H9 (cell line): ENCODE data around the gene RSPO1. TPM values are rescaled to one million over a fixed set of nuclear protein-coding genes. Genes with fewer than 3 reads are reported as not detected.
"Not testable (repeated sequence)": the region's sequence is repeated elsewhere in the genome, so short reads cannot be mapped to it uniquely, and the experiment has no call there.

Experiments
- DNase-seq: peaks from one replicate; pipeline ENCODE4 v3.0.0-alpha.2; 2017
- H2AFZ ChIP-seq: one replicate; pipeline ENCODE4 v1.6.1; 2013; ENCODE audit warnings: mild to moderate bottlenecking, low read length, control low read depth, moderate library complexity
- H2AK5ac ChIP-seq: 2 replicates; pipeline ENCODE4 v1.6.1; 2013; ENCODE audit warnings: low read length, control low read depth, mixed read lengths; ENCODE audit not compliant: insufficient read length
- H2BK120ac ChIP-seq: one replicate; pipeline ENCODE4 v1.6.1; 2013; ENCODE audit warnings: low read depth, mild to moderate bottlenecking, low read length, control low read depth, inconsistent platforms; ENCODE audit not compliant: poor library complexity, severe bottlenecking
- H2BK12ac ChIP-seq: 2 replicates; pipeline ENCODE4 v1.6.1; 2013; ENCODE audit warnings: low read length, control low read depth, mixed read lengths, low read depth; ENCODE audit not compliant: insufficient read length
- H2BK15ac ChIP-seq: 2 replicates; pipeline ENCODE4 v1.6.1; 2013; ENCODE audit warnings: low read depth, low read length, control low read depth
- H2BK20ac ChIP-seq: one replicate; pipeline ENCODE4 v1.6.1; 2013; ENCODE audit warnings: low read depth, mild to moderate bottlenecking, low read length, control low read depth, inconsistent platforms; ENCODE audit not compliant: poor library complexity, severe bottlenecking
- H2BK5ac ChIP-seq: 2 replicates; pipeline ENCODE4 v1.6.1; 2013; ENCODE audit warnings: low read length, control low read depth, mixed read lengths; ENCODE audit not compliant: insufficient read length
- H3K14ac ChIP-seq: 2 replicates; pipeline ENCODE4 v1.6.1; 2013; ENCODE audit warnings: low read length, control low read depth; ENCODE audit not compliant: insufficient read depth
- H3K18ac ChIP-seq: 2 replicates; pipeline ENCODE4 v1.6.1; 2013; ENCODE audit warnings: low read depth, mild to moderate bottlenecking, mixed read lengths, low read length, control low read depth; ENCODE audit not compliant: insufficient read length
- H3K23ac ChIP-seq: 2 replicates; pipeline ENCODE4 v1.6.1; 2013; ENCODE audit warnings: low read length, control low read depth, mixed read lengths, low read depth; ENCODE audit not compliant: insufficient read length
- H3K23me2 ChIP-seq: 2 replicates; pipeline ENCODE4 v1.6.1; 2013; ENCODE audit warnings: low read depth, mild to moderate bottlenecking, mixed read lengths, low read length, control low read depth; ENCODE audit not compliant: insufficient read length, poor library complexity, severe bottlenecking
- H3K27ac ChIP-seq: 2 replicates; pipeline ENCODE4 v1.5.1; 2013; ENCODE audit warnings: low read length, control low read depth, mixed read lengths, low read depth; ENCODE audit not compliant: insufficient read length
- H3K27me3 ChIP-seq: 2 replicates; pipeline ENCODE4 v1.6.1; 2013; ENCODE audit warnings: low read length, control low read depth, inconsistent platforms; ENCODE audit not compliant: insufficient read depth
- H3K4ac ChIP-seq: 2 replicates; pipeline ENCODE4 v1.6.1; 2013; ENCODE audit warnings: low read depth, mild to moderate bottlenecking, control low read depth, inconsistent platforms, low read length, moderate library complexity
- H3K4me1 ChIP-seq: 2 replicates; pipeline ENCODE4 v1.6.1; 2013; ENCODE audit warnings: low read length, control low read depth, inconsistent platforms; ENCODE audit not compliant: insufficient read depth
- H3K4me2 ChIP-seq: 2 replicates; pipeline ENCODE4 v1.6.1; 2013; ENCODE audit warnings: low read length, control low read depth, mixed read lengths; ENCODE audit not compliant: insufficient read length, insufficient read depth
- H3K56ac ChIP-seq: 2 replicates; pipeline ENCODE4 v1.6.1; 2013; ENCODE audit warnings: low read depth, mild to moderate bottlenecking, mixed read lengths, low read length, control low read depth; ENCODE audit not compliant: insufficient read length
- H3K79me1 ChIP-seq: 2 replicates; pipeline ENCODE4 v1.6.1; 2013; ENCODE audit warnings: low read depth, mild to moderate bottlenecking, moderate library complexity, low read length, control low read depth, inconsistent platforms; ENCODE audit not compliant: insufficient read depth, poor library complexity, severe bottlenecking
- H3K79me2 ChIP-seq: 2 replicates; pipeline ENCODE4 v1.6.1; 2013; ENCODE audit warnings: low read length, control low read depth, inconsistent platforms; ENCODE audit not compliant: insufficient read depth
- H3K9ac ChIP-seq: 2 replicates; pipeline ENCODE4 v1.6.1; 2013; ENCODE audit warnings: low read length, control low read depth, mixed read lengths; ENCODE audit not compliant: insufficient read length; ENCODE audit errors: extremely low read depth
- H3K9me3 ChIP-seq: one replicate; pipeline ENCODE4 v1.6.1; 2013; ENCODE audit warnings: low read depth, low read length, inconsistent platforms; ENCODE audit not compliant: control insufficient read depth
- H3T11ph ChIP-seq: one replicate; pipeline ENCODE4 v1.6.1; 2013; ENCODE audit warnings: mild to moderate bottlenecking, low read length, control low read depth, inconsistent platforms
- H4K20me1 ChIP-seq: one replicate; pipeline ENCODE4 v1.6.1; 2013; ENCODE audit not compliant: control insufficient read depth, insufficient read length, insufficient read depth
- H4K5ac ChIP-seq: 2 replicates; pipeline ENCODE4 v1.6.1; 2013; ENCODE audit warnings: low read depth, mild to moderate bottlenecking, mixed read lengths, low read length, control low read depth; ENCODE audit not compliant: insufficient read length
- H4K8ac ChIP-seq: replicated peaks from 2 replicates; pipeline ENCODE4 v1.6.1; 2013; ENCODE audit warnings: low read length, control low read depth, mixed read lengths, low read depth; ENCODE audit not compliant: insufficient read length
- H4K91ac ChIP-seq: 2 replicates; pipeline ENCODE4 v1.6.1; 2013; ENCODE audit warnings: low read depth, mild to moderate bottlenecking, moderate library complexity, mixed read lengths, low read length, control low read depth; ENCODE audit not compliant: insufficient read length
- H3K27ac Mint-ChIP-seq, 3 experiments: 2 replicates in 2 of 3; 3 replicates in 1 of 3; pipeline ENCODE4 v1.8.0; 2020 to 2021; ENCODE audit warnings: mixed read lengths in 3 of 3, mild to moderate bottlenecking in 1 of 3, moderate library complexity in 1 of 3
- H3K27me3 Mint-ChIP-seq: 2 replicates; pipeline ENCODE4 v1.8.0; 2021; ENCODE audit warnings: low read depth, mild to moderate bottlenecking, moderate library complexity, mixed read lengths
- H3K36me3 Mint-ChIP-seq, 3 experiments: 2 replicates in 2 of 3; 3 replicates in 1 of 3; pipeline ENCODE4 v1.8.0; 2020 to 2021; ENCODE audit warnings: low read depth in 3 of 3, mixed read lengths in 3 of 3; ENCODE audit not compliant: insufficient read depth in 1 of 3
- H3K4me1 Mint-ChIP-seq, 2 experiments: 2 replicates each; pipeline ENCODE4 v1.8.0; 2020; ENCODE audit warnings: mixed read lengths in 2 of 2
- H3K4me3 Mint-ChIP-seq, 2 experiments: 2 replicates in 1 of 2; 3 replicates in 1 of 2; pipeline ENCODE4 v1.8.0; 2020 to 2021; ENCODE audit warnings: mild to moderate bottlenecking in 2 of 2, mixed read lengths in 2 of 2, moderate library complexity in 1 of 2
- H3K9me3 Mint-ChIP-seq, 2 experiments: 2 replicates in 1 of 2; 3 replicates in 1 of 2; pipeline ENCODE4 v1.8.0; 2020; ENCODE audit warnings: mild to moderate bottlenecking in 2 of 2, mixed read lengths in 2 of 2, moderate library complexity in 1 of 2
- CTCF ChIP-seq: fragments of 200-600 bp; sonication (generic); conservative IDR thresholded peaks from 3 replicates; pipeline ENCODE4 v1.8.0; 2021; ENCODE audit warnings: antibody characterized with exemption, mild to moderate bottlenecking
- WGBS: extraction: QIAGEN DNeasy Blood & Tissue Kit; methylation state at CpG from one replicate; pipeline ENCODE4 v1.1.7; 2013; ENCODE audit warnings: missing lambda C conversion rate, low lambda C conversion rate, mixed read lengths; ENCODE audit not compliant: insufficient read length; ENCODE audit errors: extremely low coverage; 5-methylcytosine and 5-hydroxymethylcytosine counted together
- total RNA-seq: library from RNA; stranded (reverse); gene quantifications from 2 replicates; pipeline ENCODE4 v1.2.1, GENCODE V29; 2021

The RSPO1 gene
- total RNA-seq, 1 experiment from 2014 or later, result 0.35 TPM

DNA sequence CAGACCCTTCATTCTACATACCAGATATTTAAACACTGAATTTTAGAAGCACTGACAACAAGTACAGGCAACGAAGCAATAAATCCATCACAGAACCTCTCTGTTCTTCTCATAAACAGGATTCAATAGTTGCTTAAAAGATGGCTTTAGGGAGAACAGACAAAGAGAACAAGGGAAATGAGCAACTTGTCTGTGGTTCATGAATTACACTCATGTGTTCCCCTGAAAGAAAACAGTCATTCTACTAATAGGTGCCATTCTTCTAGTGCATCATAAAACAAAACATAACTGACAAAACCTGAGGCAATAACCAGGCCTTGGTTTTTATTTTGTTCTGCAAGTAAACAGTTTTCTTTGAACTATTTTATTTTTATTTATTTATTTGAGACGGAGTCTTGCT, 45.8 kb downstream of the RSPO1 start:
- H3K9me3 Mint-ChIP-seq, result no peaks in the 10 kb centered on the region
- no peak overlapping the region for H4K5ac ChIP-seq

DNA sequence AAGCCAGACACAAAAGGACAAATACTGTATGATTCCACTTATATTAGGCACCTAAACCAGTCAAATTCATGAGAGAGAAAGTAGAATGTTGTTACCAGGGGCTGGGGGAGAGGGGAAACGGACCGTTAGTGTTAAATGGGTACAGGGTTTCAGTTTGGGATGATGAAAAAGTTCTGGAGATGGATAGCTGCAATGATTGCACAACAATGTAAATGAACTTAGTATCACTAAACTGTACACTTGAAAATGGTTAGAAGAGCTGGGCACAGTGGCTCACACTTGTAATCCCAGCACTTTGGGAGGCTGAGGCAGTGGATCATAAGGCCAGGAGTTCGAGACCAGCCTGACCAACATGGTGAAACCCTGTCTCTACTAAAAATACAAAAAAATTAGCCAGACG, 50.1 kb downstream of the RSPO1 start:
- H3K36me3 Mint-ChIP-seq, result peaks cover 41 to 82% (median 78%) of the 10 kb centered on the region in 3 experiments; a peak in 6 of 7 replicates

More for the DNA sequence above, 45.8 kb downstream of the RSPO1 start:
- H3K27me3 ChIP-seq, result no peaks in the 10 kb centered on the region
- TF ChIP-seq CTCF, result no peak
- H2BK12ac ChIP-seq, result no peak overlapping the region
- H3K4ac ChIP-seq, result no peak overlapping the region
- WGBS, result no CpG with 5 or more reads among the region's 2 CpGs
- H2BK5ac ChIP-seq, result no peak overlapping the region
- H3K14ac ChIP-seq, result no peak overlapping the region
- H4K8ac ChIP-seq, result no peak overlapping the region
- no peak overlapping the region for H2AK5ac ChIP-seq
- H3K9ac ChIP-seq, result no peak overlapping the region
- Mint-ChIP-seq H3K27ac (no peak overlapping the region), H3K27me3 (no peaks in the 10 kb centered on the region), H3K4me3 (no peak overlapping the region), H3K4me1 (peaks cover 0 to 1% of the 10 kb centered on the region in 2 experiments; a peak in 1 of 4 replicates), H3K36me3 (peaks cover 41 to 78% (median 73%) of the 10 kb centered on the region in 3 experiments; a peak in 6 of 7 replicates)
- H3K27ac ChIP-seq, result no peak overlapping the region
- H4K91ac ChIP-seq, result no peak overlapping the region
- no peaks in the 10 kb centered on the region for H3K79me1 ChIP-seq
- no peak overlapping the region for H3T11ph ChIP-seq
- H3K18ac ChIP-seq, result no peak overlapping the region
- H3K23me2 ChIP-seq, result no peaks in the 10 kb centered on the region
- no peak overlapping the region for H3K23ac ChIP-seq
- peaks cover 6% of the 10 kb centered on the region; the same call in 1 of the 2 replicates for H3K79me2 ChIP-seq
- H3K9me3 ChIP-seq, result no peaks in the 10 kb centered on the region
- H3K56ac ChIP-seq, result no peak overlapping the region
- DNase-seq, result no peak
- H2BK15ac ChIP-seq, result no peak overlapping the region
- no peak overlapping the region for H2BK120ac ChIP-seq
- no peak overlapping the region for H3K4me2 ChIP-seq
- H4K20me1 ChIP-seq, result no peaks in the 10 kb centered on the region
- no peak overlapping the region for H2AFZ ChIP-seq
- no peaks in the 10 kb centered on the region for H3K4me1 ChIP-seq
- no peak overlapping the region for H2BK20ac ChIP-seq

More for the DNA sequence above, 50.1 kb downstream of the RSPO1 start:
- H2BK5ac ChIP-seq, H3K23ac ChIP-seq, H3K27me3 ChIP-seq, H4K5ac ChIP-seq, H3K4me3 Mint-ChIP-seq, H3K23me2 ChIP-seq, H3K9me3 Mint-ChIP-seq, H3K4me1 Mint-ChIP-seq, H3K9ac ChIP-seq, H3K79me1 ChIP-seq, H3K79me2 ChIP-seq, H3K27me3 Mint-ChIP-seq, H4K20me1 ChIP-seq, H3K27ac ChIP-seq, H2BK20ac ChIP-seq, H2BK12ac ChIP-seq, H2BK15ac ChIP-seq, H4K91ac ChIP-seq, H3K4ac ChIP-seq, H3K14ac ChIP-seq, H2BK120ac ChIP-seq, H3K27ac Mint-ChIP-seq, H3K56ac ChIP-seq, H4K8ac ChIP-seq, H3K9me3 ChIP-seq, DNase-seq, H3K4me1 ChIP-seq, H3K4me2 ChIP-seq, H2AK5ac ChIP-seq, H3K18ac ChIP-seq, H2AFZ ChIP-seq, H3T11ph ChIP-seq: not testable (repeated sequence)
- no CpG with 5 or more reads among the region's 4 CpGs for WGBS
